ENCODE data around the gene NKX1-1.

DNA sequence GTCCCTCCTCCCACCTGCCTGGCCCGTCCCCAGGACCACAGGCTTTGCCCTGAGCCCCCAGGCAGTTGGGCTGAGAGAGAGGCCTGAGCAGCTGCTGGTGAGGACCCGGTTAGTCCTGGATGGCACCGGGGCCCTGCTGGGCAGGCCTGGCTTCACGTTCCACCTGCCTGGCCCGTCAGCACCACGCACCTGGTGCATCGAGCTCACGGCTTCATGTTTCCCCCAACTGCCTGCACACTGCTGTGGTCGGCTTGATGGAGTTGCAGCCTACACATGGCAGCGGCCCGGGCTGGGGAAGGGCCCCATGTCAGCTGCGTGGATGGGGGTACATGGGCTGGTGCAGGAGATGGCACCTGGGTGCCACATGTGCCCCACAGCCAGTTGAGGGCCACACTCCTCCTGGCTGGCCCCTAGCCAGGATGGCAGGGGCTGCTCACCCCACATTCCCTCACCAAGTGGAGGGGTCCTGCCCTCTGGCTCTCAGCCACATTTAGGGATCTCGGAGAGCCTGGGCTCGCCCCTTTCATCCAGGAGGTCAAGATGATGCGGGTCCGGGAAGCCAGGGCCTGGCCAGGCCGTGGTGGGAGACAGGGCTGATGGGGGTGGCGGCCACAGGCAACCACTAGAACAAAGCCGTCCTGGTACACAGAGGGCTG lies 28.5 kb downstream of the NKX1-1 start:
- TF ChIP-seq POLR2AphosphoS5 (IDR thresholded peaks at IDR 0.05; ENCODE audit: low read depth, low read length): no peak
- TF ChIP-seq REST (IDR thresholded peaks at IDR 0.05; ENCODE audit: insufficient read depth in 1 of 2, low read depth in 2 of 2, low read length in 2 of 2): no peak
- TF ChIP-seq TAF1 (IDR thresholded peaks at IDR 0.05; ENCODE audit: borderline replicate concordance, insufficient read depth, low read length): no peak
- no peak for TF ChIP-seq SIN3A (IDR thresholded peaks at IDR 0.05; ENCODE audit: borderline replicate concordance, insufficient read depth, low read length)
- no peak for TF ChIP-seq FOXP2 (optimal IDR thresholded peaks at IDR 0.05; ENCODE audit: borderline replicate concordance, extremely low read depth, extremely low read length, insufficient read depth)
